CD14-positive monocyte (primary cell): ENCODE data around the gene CERK. TPM values are rescaled to one million over a fixed set of nuclear protein-coding genes. Genes with fewer than 3 reads are reported as not detected.

Experiments used
- DNase-seq, 3 donors: peaks; one replicate each; pipeline ENCODE4 v3.0.0-alpha.2; 2011 to 2022
- H2AFZ ChIP-seq: 2 replicates; pipeline ENCODE4 v1.6.0; 2012; ENCODE audit warnings: mild to moderate bottlenecking, low read depth, low read length, inconsistent platforms; ENCODE audit not compliant: insufficient read depth, poor library complexity, severe bottlenecking
- H3K27ac ChIP-seq, 2 donors: 1 replicate in 1 of 2; 2 replicates in 1 of 2; pipeline ENCODE4 v1.5.1; 2012 to 2013; ENCODE audit warnings: low read length in 2 of 2, control low read depth in 1 of 2, inconsistent platforms in 1 of 2, low read depth in 1 of 2, mild to moderate bottlenecking in 1 of 2
- H3K27me3 ChIP-seq, 2 donors: one replicate each; pipeline versions ENCODE4 v1.6.0 to v1.6.1; 2011 to 2013; ENCODE audit warnings: low read length in 2 of 2; ENCODE audit not compliant: control insufficient read depth in 2 of 2, insufficient read depth in 2 of 2
- H3K36me3 ChIP-seq, 2 donors: replicated peaks in 1 of 2; 1 replicate in 1 of 2; 2 replicates in 1 of 2; pipeline versions ENCODE4 v1.5.1 to v1.6.1; 2012 to 2013; ENCODE audit warnings: low read length in 2 of 2, control low read depth in 1 of 2, inconsistent platforms in 1 of 2, mild to moderate bottlenecking in 1 of 2; ENCODE audit not compliant: insufficient read depth in 2 of 2, control insufficient read depth in 1 of 2
- H3K4me1 ChIP-seq, 2 donors: 1 replicate in 1 of 2; 2 replicates in 1 of 2; pipeline versions ENCODE4 v1.5.1 to v1.6.1; 2012 to 2013; ENCODE audit warnings: low read length in 2 of 2, control low read depth in 1 of 2, inconsistent platforms in 1 of 2, mild to moderate bottlenecking in 1 of 2, moderate library complexity in 1 of 2; ENCODE audit not compliant: insufficient read depth in 2 of 2, control insufficient read depth in 1 of 2
- H3K4me2 ChIP-seq: replicated peaks from 2 replicates; pipeline ENCODE3; 2012; ENCODE audit warnings: low read length, moderate library complexity, mild to moderate bottlenecking; ENCODE audit not compliant: poor library complexity, severe bottlenecking; ENCODE audit errors: extremely low read depth
- H3K4me3 ChIP-seq, 3 experiments: fragments of 200-600 bp in 1 of 3; sonication (generic) in 1 of 3; replicated peaks in 1 of 3; 1 replicate in 2 of 3; 2 replicates in 1 of 3; pipeline ENCODE4 v1.5.1; 2011 to 2013; ENCODE audit warnings: low read length in 3 of 3, mild to moderate bottlenecking in 3 of 3, control low read depth in 2 of 3, low read depth in 2 of 3, inconsistent platforms in 1 of 3, moderate library complexity in 1 of 3
- H3K79me2 ChIP-seq: 2 replicates; pipeline ENCODE4 v1.6.0; 2012; ENCODE audit warnings: mild to moderate bottlenecking, control low read depth, inconsistent platforms, low read length, moderate library complexity; ENCODE audit not compliant: insufficient read depth
- H3K9ac ChIP-seq: 2 replicates; pipeline ENCODE4 v1.6.0; 2017; ENCODE audit warnings: low read length, mild to moderate bottlenecking; ENCODE audit not compliant: insufficient read depth, poor library complexity, severe bottlenecking
- H3K9me3 ChIP-seq, 2 donors: replicated peaks in 1 of 2; 1 replicate in 1 of 2; 2 replicates in 1 of 2; pipeline versions ENCODE4 v1.5.1 to v1.6.1; 2012 to 2013; ENCODE audit warnings: low read length in 2 of 2, control low read depth in 1 of 2; ENCODE audit not compliant: control insufficient read depth in 1 of 2, insufficient read depth in 1 of 2
- H4K20me1 ChIP-seq: 2 replicates; pipeline ENCODE4 v1.6.0; 2012; ENCODE audit warnings: mild to moderate bottlenecking, low read length, control low read depth, moderate library complexity; ENCODE audit not compliant: insufficient read depth
- H3K27ac Mint-ChIP-seq, 7 donors: one replicate each; pipeline ENCODE4 v1.8.0; 2020; ENCODE audit warnings: mild to moderate bottlenecking in 7 of 7, mixed read lengths in 7 of 7, moderate library complexity in 6 of 7, inconsistent platforms in 2 of 7
- H3K27me3 Mint-ChIP-seq, 3 donors: one replicate each; pipeline ENCODE4 v1.8.0; 2021 to 2022; ENCODE audit warnings: low read depth in 3 of 3, mild to moderate bottlenecking in 3 of 3, mixed read lengths in 3 of 3, moderate library complexity in 3 of 3, inconsistent platforms in 1 of 3
- H3K36me3 Mint-ChIP-seq, 2 donors: one replicate each; pipeline ENCODE4 v1.8.0; 2020; ENCODE audit warnings: mixed read lengths in 2 of 2, inconsistent platforms in 1 of 2, mild to moderate bottlenecking in 1 of 2
- H3K4me1 Mint-ChIP-seq: one replicate; pipeline ENCODE4 v1.8.0; 2020; ENCODE audit warnings: mild to moderate bottlenecking, mixed read lengths
- H3K4me3 Mint-ChIP-seq, 2 donors: one replicate each; pipeline ENCODE4 v1.8.0; 2020; ENCODE audit warnings: mild to moderate bottlenecking in 2 of 2, mixed read lengths in 2 of 2, moderate library complexity in 1 of 2
- H3K9me3 Mint-ChIP-seq, 7 donors: one replicate each; pipeline ENCODE4 v1.8.0; 2020 to 2022; ENCODE audit warnings: mixed read lengths in 7 of 7, mild to moderate bottlenecking in 6 of 7, moderate library complexity in 6 of 7, inconsistent platforms in 2 of 7
- WGBS: methylation state at CpG from one replicate; pipeline ENCODE4 v1.1.5; 2013; ENCODE audit warnings: missing lambda C conversion rate; ENCODE audit not compliant: insufficient coverage; 5-methylcytosine and 5-hydroxymethylcytosine counted together
- intact Hi-C, 2 donors: fragments of 100-400 bp; cut with micrococcal nuclease; formaldehyde crosslinking; loops; one replicate each; pipeline versions ENCODE4 v1.15.0 to v1.15.1; 2023
- polyA plus RNA-seq, 3 donors: library from polyadenylated mRNA; depleted of rRNA in 1 of 3; unstranded in 2 of 3; stranded (reverse) in 1 of 3; fragments of 300-500 nt in 2 of 3; fragments of >200 nt in 1 of 3; fragmentation: Illumina TruSeq in 2 of 3; gene quantifications; 1 replicate in 2 of 3; 2 replicates in 1 of 3; pipeline ENCODE4 v1.2.3, GENCODE V29; 2012 to 2021
- TF ChIP-seq, protein P1 (sequence below): fragments of 200-600 bp; IDR thresholded peaks from one replicate; pipeline ENCODE4 v1.8.0; 2022; ENCODE audit warnings: antibody characterized with exemption, mild to moderate bottlenecking

The CERK gene
- polyA plus RNA-seq, 3 donors, result 22.4 to 40.2 (median 24.5) TPM

DNA sequence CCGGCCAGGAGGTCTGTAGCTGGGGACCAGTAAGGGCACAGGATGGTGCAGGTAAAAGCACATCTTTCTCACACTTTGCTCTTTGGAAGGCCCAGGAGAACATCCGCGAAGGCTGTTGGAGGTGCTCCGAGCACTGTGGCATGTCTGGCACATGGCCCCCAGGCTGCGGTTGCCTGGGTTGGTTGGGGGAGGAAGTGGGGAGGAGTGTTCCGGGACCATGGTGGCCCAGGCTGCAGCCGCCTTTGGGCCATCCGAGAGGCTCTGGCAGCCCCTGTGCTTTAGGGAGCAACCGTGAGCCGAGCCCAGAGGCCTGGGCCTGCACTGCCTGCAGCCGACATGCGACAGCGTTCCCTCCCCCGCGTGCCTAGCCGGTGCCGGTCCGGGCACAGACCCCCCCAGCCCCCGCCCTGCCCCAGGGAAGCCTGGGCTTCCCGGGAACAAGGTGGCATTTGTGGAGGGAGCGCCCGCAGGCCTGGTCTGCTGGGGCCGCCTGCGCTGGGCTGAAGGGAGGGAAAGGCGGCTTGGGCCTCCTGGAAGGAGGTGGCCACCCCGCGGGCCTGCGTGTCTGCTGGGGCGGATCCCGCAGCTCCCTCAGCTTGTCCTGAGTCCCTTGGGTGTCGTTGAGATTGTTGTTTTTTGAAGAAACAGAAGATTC is 59.9 kb downstream of the CERK start:
- no peak overlapping the region for H3K4me3 ChIP-seq
- peaks cover 34 to 53% of the 10 kb centered on the region in 2 donors for H3K36me3 Mint-ChIP-seq
- H3K4me1 ChIP-seq, result peaks cover 21 to 24% of the 10 kb centered on the region in 2 donors
- no peak overlapping the region for H2AFZ ChIP-seq
- TF ChIP-seq, protein P1, sequence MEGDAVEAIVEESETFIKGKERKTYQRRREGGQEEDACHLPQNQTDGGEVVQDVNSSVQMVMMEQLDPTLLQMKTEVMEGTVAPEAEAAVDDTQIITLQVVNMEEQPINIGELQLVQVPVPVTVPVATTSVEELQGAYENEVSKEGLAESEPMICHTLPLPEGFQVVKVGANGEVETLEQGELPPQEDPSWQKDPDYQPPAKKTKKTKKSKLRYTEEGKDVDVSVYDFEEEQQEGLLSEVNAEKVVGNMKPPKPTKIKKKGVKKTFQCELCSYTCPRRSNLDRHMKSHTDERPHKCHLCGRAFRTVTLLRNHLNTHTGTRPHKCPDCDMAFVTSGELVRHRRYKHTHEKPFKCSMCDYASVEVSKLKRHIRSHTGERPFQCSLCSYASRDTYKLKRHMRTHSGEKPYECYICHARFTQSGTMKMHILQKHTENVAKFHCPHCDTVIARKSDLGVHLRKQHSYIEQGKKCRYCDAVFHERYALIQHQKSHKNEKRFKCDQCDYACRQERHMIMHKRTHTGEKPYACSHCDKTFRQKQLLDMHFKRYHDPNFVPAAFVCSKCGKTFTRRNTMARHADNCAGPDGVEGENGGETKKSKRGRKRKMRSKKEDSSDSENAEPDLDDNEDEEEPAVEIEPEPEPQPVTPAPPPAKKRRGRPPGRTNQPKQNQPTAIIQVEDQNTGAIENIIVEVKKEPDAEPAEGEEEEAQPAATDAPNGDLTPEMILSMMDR, result no peak
- H3K27ac ChIP-seq, result no peak overlapping the region
- H3K9ac ChIP-seq, result no peak overlapping the region
- peaks cover 62% of the 10 kb centered on the region for H4K20me1 ChIP-seq
- peaks cover 0 to 2% (median 0%) of the 10 kb centered on the region in 7 donors for H3K9me3 Mint-ChIP-seq
- DNase-seq, result no peak
- H3K4me3 Mint-ChIP-seq, result no peak overlapping the region
- peaks cover 0 to 2% (median 0%) of the 10 kb centered on the region in 3 donors for H3K27me3 Mint-ChIP-seq
- H3K36me3 ChIP-seq, result peaks cover 49 to 65% of the 10 kb centered on the region in 2 donors
- peak overlapping the region in 1 of 7 donors; percentile 23 for H3K27ac Mint-ChIP-seq
- no peak overlapping the region for H3K4me2 ChIP-seq
- H3K27me3 ChIP-seq, result no peaks in the 10 kb centered on the region
- H3K4me1 Mint-ChIP-seq, result peaks cover 27% of the 10 kb centered on the region
- peaks cover 3% of the 10 kb centered on the region for H3K79me2 ChIP-seq
- no peaks in the 10 kb centered on the region for H3K9me3 ChIP-seq
- intact Hi-C loops, result no loop called here
- 68% methylated on average over 22 of the region's 31 CpGs for WGBS

DNA sequence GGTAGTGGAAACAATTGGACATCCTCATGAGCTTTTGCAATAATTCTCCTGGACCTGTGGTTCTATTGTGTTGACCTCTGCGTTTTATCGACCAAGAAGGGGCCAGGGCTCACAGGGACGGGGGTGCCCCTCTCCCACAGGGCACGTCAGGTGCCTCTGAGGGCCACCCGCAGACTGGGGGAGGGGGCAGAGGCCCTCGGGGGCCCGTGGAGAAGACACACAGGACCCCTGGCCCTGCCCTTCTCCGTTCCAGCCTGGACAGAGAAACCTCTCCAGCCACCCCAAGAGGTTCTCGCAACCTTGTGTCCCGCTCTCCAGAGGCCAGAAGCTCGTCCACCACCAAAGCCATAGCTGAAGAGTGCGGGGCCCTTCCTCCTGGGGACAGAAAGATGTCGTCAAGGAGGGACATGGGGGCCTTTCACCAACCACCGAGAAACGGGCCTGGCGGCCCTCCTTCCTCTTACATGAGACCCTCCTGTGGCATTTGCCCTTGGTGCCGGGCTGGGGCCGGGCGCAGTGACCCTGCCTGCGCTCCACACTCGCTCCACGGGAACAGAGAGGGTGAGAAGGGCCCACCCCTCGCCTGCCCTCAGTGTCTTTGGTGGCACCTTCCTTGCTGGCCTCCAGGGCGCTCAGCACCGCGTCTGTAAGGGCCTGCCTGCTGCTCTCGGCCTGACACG is 60.6 kb downstream of the CERK start:
- H3K27ac ChIP-seq, result no peak overlapping the region

More for the DNA sequence above, 60.6 kb downstream of the CERK start:
- Histone ChIP-seq H3K4me1 (peaks cover 16 to 20% of the 10 kb centered on the region in 2 donors), H3K4me3 (no peak overlapping the region), H3K9me3 (no peaks in the 10 kb centered on the region), H3K9ac (no peak overlapping the region), H3K79me2 (peaks cover 3% of the 10 kb centered on the region), H3K4me2 (no peak overlapping the region), H4K20me1 (peaks cover 62% of the 10 kb centered on the region), H2AFZ (no peak overlapping the region), H3K36me3 (peaks cover 55 to 72% of the 10 kb centered on the region in 2 donors), H3K27me3 (no peaks in the 10 kb centered on the region)
- Mint-ChIP-seq H3K27ac (peak overlapping the region in 2 of 7 donors; percentile 42 to 52), H3K9me3 (peaks cover 0 to 2% (median 0%) of the 10 kb centered on the region in 7 donors), H3K27me3 (peaks cover 0 to 2% (median 0%) of the 10 kb centered on the region in 3 donors), H3K36me3 (peaks cover 34 to 59% of the 10 kb centered on the region in 2 donors), H3K4me1 (peaks cover 28% of the 10 kb centered on the region), H3K4me3 (no peak overlapping the region)
- DNase-seq, result no peak
- WGBS, result 94% methylated on average over 28 of the region's 28 CpGs
- TF ChIP-seq, protein P1, result no peak
- intact Hi-C loops, result no loop called here
